Testis (tissue), 2 donors: ENCODE results near the gene OR10R2.

Source experiments
- CTCF ChIP-seq, 3 experiments: fragments of 450-650 bp in 2 of 3; fragments of 200-600 bp in 1 of 3; sonication (generic) in 1 of 3; IDR thresholded peaks; one replicate each; pipeline ENCODE4 v1.5.1; 2016 to 2019; ENCODE audit warnings: antibody characterized with exemption in 3 of 3, mild to moderate bottlenecking in 2 of 3, moderate library complexity in 1 of 3
- POLR2A ChIP-seq: fragments of 450-650 bp; IDR thresholded peaks from one replicate; pipeline ENCODE4 v1.6.1; 2017; ENCODE audit warnings: antibody characterized with exemption, mild to moderate bottlenecking, moderate library complexity

GRCh38 chr1:158507511-158507910, 35.5 kb downstream of the OR10R2 start:
- TF ChIP-seq CTCF (IDR thresholded peaks at IDR 0.05) (no peak), POLR2A (no peak)
